HEK293T (cell line): ENCODE data around the gene AGBL5.

ENCODE experiments used
- CTCF ChIA-PET: fragments of 350-600 bp; formaldehyde crosslinking; extraction: SDS; loops from one replicate; lab custom pipeline; 2021; ENCODE audit warnings: antibody characterized with exemption, inconsistent platforms; lab: Yijun Ruan, JAX
- POLR2A ChIA-PET: fragments of 350-600 bp; formaldehyde crosslinking; extraction: SDS; loops from one replicate; lab custom pipeline; 2020; ENCODE audit warnings: antibody characterized with exemption, inconsistent platforms; lab: Yijun Ruan, JAX
- DNase-seq: peaks from one replicate; pipeline ENCODE4 v3.0.0; 2012; ENCODE audit warnings: mixed read lengths; ENCODE audit errors: extremely low spot score
- ARNT ChIP-seq: fragments of 450-650 bp; IDR thresholded peaks from 2 replicates; pipeline ENCODE4 v1.6.1; 2017; ENCODE audit warnings: mild to moderate bottlenecking
- BHLHE40 ChIP-seq: fragments of 450-650 bp; IDR thresholded peaks from 2 replicates; pipeline ENCODE4 v1.6.1; 2016; ENCODE audit warnings: mild to moderate bottlenecking, moderate library complexity, borderline replicate concordance
- CTBP1 ChIP-seq: fragments of 450-650 bp; IDR thresholded peaks from 2 replicates; pipeline ENCODE4 v1.6.1; 2016; ENCODE audit warnings: borderline replicate concordance
- ELF4 ChIP-seq: fragments of 450-650 bp; IDR thresholded peaks from 2 replicates; pipeline ENCODE4 v1.6.1; 2017; ENCODE audit warnings: antibody characterized with exemption
- FOXA1 ChIP-seq: fragments of 450-650 bp; IDR thresholded peaks from 2 replicates; pipeline ENCODE4 v1.6.1; 2016; ENCODE audit warnings: mild to moderate bottlenecking
- FOXK2 ChIP-seq: fragments of 450-650 bp; IDR thresholded peaks from 2 replicates; pipeline ENCODE4 v1.6.1; 2016; ENCODE audit warnings: mild to moderate bottlenecking
- FOXM1 ChIP-seq: fragments of 450-650 bp; IDR thresholded peaks from 2 replicates; pipeline ENCODE4 v1.6.1; 2017; ENCODE audit warnings: mild to moderate bottlenecking, borderline replicate concordance
- HDGF ChIP-seq: fragments of 450-650 bp; IDR thresholded peaks from 2 replicates; pipeline ENCODE4 v1.6.1; 2017; ENCODE audit warnings: antibody characterized with exemption, borderline replicate concordance
- L3MBTL2 ChIP-seq: fragments of 450-650 bp; conservative IDR thresholded peaks from 2 replicates; pipeline ENCODE4 v1.6.1; 2016; ENCODE audit warnings: mild to moderate bottlenecking
- LEF1 ChIP-seq: fragments of 450-650 bp; IDR thresholded peaks from 2 replicates; pipeline ENCODE4 v1.6.1; 2017; ENCODE audit warnings: mild to moderate bottlenecking, borderline replicate concordance
- NFRKB ChIP-seq: fragments of 450-650 bp; IDR thresholded peaks from 2 replicates; pipeline ENCODE4 v1.6.1; 2016; ENCODE audit warnings: mild to moderate bottlenecking, moderate library complexity
- SP1 ChIP-seq: fragments of 450-650 bp; IDR thresholded peaks from 2 replicates; pipeline ENCODE4 v1.6.1; 2017
- SUZ12 ChIP-seq: fragments of 450-650 bp; IDR thresholded peaks from 2 replicates; pipeline ENCODE4 v1.6.1; 2016; ENCODE audit warnings: mild to moderate bottlenecking
- TARDBP ChIP-seq: fragments of 450-650 bp; IDR thresholded peaks from 2 replicates; pipeline ENCODE4 v1.6.1; 2016
- ZNF384 ChIP-seq: fragments of 450-650 bp; IDR thresholded peaks from 2 replicates; pipeline ENCODE4 v1.6.1; 2016
- TF ChIP-seq, protein P1 (sequence below): fragments of 450-650 bp; IDR thresholded peaks from 2 replicates; pipeline ENCODE4 v1.6.1; 2016

Gene AGBL5

GRCh38 chr2:27019931-27020855 lies 31.3 kb upstream of the AGBL5 start:
- POLR2A ChIA-PET = interaction anchor here (1.0 to 1.4 kb wide), 2 partner anchors 52 to 65 kb away, joined by 3 to 5 read pairs; no protein-coding TSS in a partner anchor
- CTCF ChIA-PET = interaction anchor here (0.7 to 7.2 kb wide), 2 partner anchors 58 to 67 kb away, joined by 3 to 153 read pairs; no protein-coding TSS in a partner anchor
- TF ChIP-seq LEF1 (no peak), CTBP1 (no peak), FOXA1 (no peak)
- no peak for DNase-seq

DNA sequence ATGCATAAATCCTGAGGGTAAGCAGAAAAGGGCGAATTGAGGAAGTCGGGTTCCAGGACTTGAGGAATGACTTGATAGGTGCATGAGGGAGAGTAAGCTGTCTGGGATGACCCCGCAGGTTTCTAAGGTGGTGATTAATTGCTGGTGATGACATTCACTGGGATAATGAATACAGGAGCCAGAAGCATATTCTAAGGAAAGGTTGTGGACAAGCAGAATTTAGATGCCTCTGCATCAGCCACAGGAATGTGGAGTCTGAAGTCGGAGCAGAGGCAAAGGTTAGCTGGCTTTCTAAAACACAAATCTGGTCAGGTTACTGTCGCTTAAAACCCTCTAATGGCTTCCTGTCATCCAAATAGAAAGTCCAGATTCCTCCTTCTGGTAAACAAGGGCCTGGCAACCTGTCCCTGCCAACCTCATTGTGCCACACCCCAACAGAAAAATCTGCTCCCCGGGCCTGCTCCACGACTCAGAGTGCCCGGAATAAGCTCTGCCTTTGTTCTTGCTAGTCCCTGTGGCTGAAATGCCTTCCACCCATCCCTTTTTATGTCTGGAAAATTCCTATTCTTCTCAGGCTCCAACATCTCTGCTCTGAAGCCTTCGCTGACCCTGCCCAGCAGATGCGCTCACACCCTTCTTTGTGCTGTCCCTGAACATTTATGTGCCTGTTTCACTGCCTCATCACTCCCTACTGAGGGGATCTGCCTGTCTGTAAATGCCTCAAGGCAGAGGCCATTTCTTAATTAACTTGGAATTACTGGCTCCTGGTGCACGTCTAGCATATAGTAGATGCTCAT lies 30.0 kb upstream of the AGBL5 start:
- CTCF ChIA-PET = interaction anchor here (0.7 kb wide), 1 partner anchor 9 kb away, joined by 3 read pairs; no protein-coding TSS in a partner anchor
- DNase-seq = no peak
- POLR2A ChIA-PET = interaction anchor here (0.5 kb wide), 1 partner anchor 30 kb away, joined by 3 read pairs; no protein-coding TSS in a partner anchor
- TF ChIP-seq FOXM1 (no peak), L3MBTL2 (no peak), BHLHE40 (no peak), FOXA1 (no peak), TARDBP (no peak), HDGF (no peak), ELF4 (no peak), CTBP1 (no peak), SP1 (no peak), NFRKB (no peak), ZNF384 (no peak), ARNT (no peak), LEF1 (no peak)
- TF ChIP-seq, protein P1, sequence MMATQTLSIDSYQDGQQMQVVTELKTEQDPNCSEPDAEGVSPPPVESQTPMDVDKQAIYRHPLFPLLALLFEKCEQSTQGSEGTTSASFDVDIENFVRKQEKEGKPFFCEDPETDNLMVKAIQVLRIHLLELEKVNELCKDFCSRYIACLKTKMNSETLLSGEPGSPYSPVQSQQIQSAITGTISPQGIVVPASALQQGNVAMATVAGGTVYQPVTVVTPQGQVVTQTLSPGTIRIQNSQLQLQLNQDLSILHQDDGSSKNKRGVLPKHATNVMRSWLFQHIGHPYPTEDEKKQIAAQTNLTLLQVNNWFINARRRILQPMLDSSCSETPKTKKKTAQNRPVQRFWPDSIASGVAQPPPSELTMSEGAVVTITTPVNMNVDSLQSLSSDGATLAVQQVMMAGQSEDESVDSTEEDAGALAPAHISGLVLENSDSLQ = no peak

- ChIA-PET CTCF (interaction anchor here (1.0 kb wide), 2 partner anchors 30 to 62 kb away, joined by 4 read pairs; no protein-coding TSS in a partner anchor), POLR2A (no interaction called here)
- TF ChIP-seq ARNT (no peak), FOXK2 (no peak), TARDBP (no peak), NFRKB (no peak), FOXA1 (no peak), LEF1 (no peak), SP1 (no peak), FOXM1 (no peak), ZNF384 (no peak), ELF4 (no peak), L3MBTL2 (no peak), CTBP1 (no peak), HDGF (no peak)
- DNase-seq = no peak
Measured at GRCh38 chr2:27023740-27024139, 27.7 kb upstream of the AGBL5 start.

DNA sequence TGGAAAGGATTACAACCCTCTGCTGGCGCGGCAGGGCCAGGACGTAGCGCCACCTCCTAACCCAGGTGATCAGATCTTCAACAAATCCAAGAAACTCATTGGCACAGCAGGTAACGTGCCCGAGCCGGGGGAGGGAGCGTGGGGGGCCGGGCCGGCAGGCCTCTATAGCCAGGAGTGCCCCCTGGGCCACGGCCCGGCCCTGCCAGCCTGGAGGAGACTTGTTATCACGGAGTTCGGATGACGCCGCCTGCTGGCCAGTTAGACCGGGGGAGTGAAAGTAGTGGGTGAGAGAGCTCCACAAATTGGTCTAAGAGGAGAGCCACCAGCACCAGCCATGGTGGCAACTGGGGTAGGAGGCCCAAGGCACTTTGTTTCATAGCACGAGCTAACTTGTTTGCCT lies 27.3 kb upstream of the AGBL5 start:
- TF ChIP-seq L3MBTL2 (no peak), FOXK2 (no peak), BHLHE40 (no peak), ARNT (no peak), SP1 (no peak), SUZ12 (no peak), ELF4 (no peak), HDGF (no peak), TARDBP (no peak), FOXA1 (no peak), ZNF384 (no peak)
- CTCF ChIA-PET = interaction anchor here (0.6 to 1.0 kb wide), 3 partner anchors 30 to 62 kb away, joined by 3 to 4 read pairs (median 4); no protein-coding TSS in a partner anchor
- POLR2A ChIA-PET = interaction anchor here (1.0 to 1.6 kb wide), 2 partner anchors 29 to 47 kb away, joined by 3 read pairs; partner anchors contain the start of gene OST4
- DNase-seq = no peak

DNA sequence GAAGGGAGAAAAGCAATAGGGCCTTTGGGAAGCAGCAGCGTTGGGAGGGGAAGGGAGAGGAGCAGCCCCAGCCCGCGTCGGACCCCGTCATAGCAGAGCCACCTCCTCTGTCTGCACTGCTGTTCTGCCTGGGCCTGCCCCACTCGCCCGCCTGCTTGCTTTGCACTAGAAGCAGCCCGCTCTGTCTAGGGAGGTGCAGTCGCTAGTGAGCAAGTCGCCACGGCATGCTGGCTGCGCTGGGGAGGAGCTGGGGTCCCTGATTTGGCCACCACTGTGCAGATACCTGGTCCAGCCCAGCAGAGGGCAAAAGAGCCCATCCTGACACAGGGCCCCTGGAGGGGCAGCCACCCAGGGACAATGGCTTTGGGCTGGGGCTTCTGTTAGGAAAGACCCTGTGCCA lies 26.7 kb upstream of the AGBL5 start:
- no peak for DNase-seq
- POLR2A ChIA-PET = interaction anchor here (0.8 to 1.6 kb wide), 3 partner anchors 8 to 46 kb away, joined by 3 to 4 read pairs (median 3); partner anchors contain the start of gene OST4
- TF ChIP-seq BHLHE40 (no peak), FOXM1 (no peak)
- CTCF ChIA-PET = interaction anchor here (0.6 to 1.0 kb wide), 4 partner anchors 14 to 63 kb away, joined by 3 to 4 read pairs (median 4); no protein-coding TSS in a partner anchor

GRCh38 chr2:27025281-27025800 lies 26.1 kb upstream of the AGBL5 start:
- CTCF ChIA-PET = interaction anchor here (0.9 to 1.0 kb wide), 2 partner anchors 9 to 14 kb away, joined by 3 to 4 read pairs; no protein-coding TSS in a partner anchor
- no peak for DNase-seq
- TF ChIP-seq ZNF384 = no peak
- no peak for TF ChIP-seq ELF4
- TF ChIP-seq, protein P1 = no peak
- no peak for TF ChIP-seq CTBP1
- TF ChIP-seq L3MBTL2 = no peak
- POLR2A ChIA-PET = interaction anchor here (0.8 to 1.6 kb wide), 4 partner anchors 9 to 46 kb away, joined by 3 to 4 read pairs (median 3); partner anchors contain the start of gene OST4
